NCI-H774 (cell line): ENCODE measurements around the gene NATD1.
"Not testable (repeated sequence)": the region's sequence is repeated elsewhere in the genome, so short reads cannot be mapped to it uniquely, and the experiment has no call there.

ENCODE experiments used
- DNase-seq: peaks from one replicate; lab custom pipeline; 2025; lab: John Stamatoyannopoulos, UW

The NATD1 gene

DNA sequence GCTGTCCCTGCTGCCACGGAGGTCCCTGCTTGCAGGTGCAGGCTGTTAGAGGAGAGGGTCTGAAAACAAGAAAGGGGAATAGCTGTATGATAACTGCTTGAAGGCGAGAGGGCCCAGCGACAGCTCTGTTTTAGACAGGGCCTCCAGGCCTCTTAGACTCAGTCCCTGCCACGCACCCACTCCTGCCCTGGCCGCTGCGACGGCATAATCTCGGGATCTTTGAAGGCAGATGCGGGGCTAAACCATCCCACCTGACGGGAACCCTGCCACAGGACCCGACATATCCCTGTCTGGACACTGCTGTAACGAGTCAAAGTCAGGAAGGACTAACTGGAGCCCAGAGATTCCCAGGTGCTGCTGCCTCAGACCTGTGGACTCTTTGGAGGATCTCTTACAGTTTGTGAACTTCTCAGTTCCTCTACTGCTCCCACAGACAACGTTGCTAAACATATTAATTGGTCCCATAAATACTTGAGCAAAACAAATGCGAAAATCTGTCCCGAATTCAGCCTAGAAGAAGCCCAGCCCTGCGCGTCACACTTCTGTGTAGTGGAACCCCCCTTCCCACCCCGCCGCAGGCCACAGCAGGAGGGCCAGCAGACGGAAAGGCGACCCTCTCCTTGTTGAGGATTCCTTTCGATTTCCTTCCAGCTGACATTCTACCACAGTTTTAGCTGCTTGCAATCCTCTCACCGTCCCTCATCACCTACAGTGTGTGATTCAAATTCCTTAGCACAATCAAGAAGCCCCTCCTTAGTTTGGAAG, 38.3 kb downstream of the NATD1 start:
- no peak for DNase-seq

DNA sequence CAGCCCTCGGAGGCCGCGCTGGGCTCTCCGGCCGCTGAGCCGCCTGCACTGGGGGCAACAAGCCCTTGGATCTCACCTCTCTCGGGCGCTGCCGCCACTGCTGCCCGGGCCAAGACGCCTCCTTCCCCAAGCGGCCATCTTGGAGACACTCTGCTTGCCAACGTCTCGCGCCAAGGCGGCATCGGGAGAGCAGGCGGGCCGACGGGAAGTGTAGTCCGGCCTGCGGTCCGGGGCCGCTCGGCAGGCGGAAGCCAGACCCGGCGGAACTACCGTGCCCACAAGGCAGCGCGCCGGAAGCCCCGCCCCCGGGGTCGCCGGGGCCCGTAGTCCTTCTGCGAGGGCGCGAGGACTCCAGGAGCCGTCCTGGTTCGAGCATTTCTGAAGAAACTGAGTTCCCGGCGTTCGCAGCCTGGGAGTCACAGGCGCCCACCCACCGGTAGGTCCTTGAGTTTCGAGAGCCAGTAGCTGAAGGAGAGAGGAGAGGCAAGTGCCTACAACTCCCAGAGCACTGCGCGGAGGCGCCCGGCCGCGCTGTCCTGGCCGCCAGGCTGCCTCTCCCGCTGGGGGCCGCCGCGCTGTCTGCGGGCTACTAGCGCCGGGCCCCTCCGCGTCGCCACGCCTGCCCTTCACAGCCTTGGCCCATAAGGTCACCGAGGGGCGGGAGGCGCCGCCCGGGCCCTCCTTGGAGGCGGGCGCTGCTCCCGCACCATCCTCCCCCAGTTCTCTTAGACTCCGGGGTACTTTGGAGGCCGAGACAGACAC, 39.0 kb downstream of the NATD1 start, which contains the start of gene TMEM11:
Gene TMEM11, minus strand, starts transcription at position 147 of the 762 bp plus-strand sequence. Its CDS starts 9 bp downstream, at position 138.
- DNase-seq = no peak

DNA sequence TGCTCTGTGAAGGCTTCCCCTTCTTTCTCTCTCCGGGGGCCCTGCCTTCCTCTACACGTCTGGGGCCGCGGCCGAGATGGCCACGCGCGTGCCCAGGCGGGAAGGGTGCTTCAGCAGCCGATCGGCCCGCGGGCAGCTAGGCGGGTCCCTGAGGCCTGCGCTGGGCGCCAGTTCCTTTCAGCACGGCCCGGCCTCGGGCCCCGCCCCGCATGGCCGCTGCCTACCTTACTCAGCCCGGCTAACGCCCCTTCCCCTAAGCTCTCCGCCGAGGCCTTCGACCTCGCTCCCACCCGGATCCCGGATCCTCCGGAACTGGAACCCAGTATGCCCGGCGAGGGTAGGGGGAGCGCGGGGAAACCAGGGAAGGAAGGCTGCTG, 39.6 kb downstream of the NATD1 start:
- DNase-seq = no peak

DNA sequence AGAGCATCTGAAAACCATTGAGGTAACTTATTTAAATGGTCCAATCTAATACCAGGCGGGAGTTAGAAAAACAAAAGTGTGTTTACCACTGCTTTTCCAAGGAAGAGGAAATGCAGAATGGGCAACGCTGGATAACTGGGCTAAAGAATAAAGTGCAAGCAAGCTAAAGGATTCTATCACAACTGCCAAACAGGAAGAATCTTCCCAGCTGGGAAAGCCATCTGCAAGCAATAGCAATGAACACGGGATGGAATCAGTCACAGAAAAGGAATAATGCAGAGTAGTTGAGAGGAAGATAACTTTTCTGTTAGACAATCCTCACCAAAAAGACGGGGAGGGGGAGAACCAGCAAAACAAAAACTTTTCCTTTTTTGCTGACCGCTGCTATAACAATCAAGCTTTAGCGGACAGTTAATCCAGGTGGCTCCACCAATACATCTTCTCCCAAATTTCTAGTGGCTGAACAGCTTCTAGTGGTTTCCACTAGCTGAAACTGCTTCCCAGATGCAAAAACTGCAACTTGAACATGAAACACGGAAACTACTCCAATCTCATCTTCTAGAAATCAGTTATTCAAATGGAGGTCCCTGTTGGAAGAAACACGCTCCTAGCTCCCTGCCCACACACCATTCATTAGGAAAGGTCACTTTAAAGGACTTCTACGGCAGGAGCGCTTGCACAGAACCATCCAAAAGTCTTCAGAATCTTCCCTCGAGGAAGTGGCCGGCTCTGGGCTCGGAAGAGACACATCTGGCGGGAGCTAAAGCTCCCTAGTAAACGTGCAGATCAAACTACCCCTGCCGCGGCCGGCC, 40.2 kb downstream of the NATD1 start:
- DNase-seq = no peak

DNA sequence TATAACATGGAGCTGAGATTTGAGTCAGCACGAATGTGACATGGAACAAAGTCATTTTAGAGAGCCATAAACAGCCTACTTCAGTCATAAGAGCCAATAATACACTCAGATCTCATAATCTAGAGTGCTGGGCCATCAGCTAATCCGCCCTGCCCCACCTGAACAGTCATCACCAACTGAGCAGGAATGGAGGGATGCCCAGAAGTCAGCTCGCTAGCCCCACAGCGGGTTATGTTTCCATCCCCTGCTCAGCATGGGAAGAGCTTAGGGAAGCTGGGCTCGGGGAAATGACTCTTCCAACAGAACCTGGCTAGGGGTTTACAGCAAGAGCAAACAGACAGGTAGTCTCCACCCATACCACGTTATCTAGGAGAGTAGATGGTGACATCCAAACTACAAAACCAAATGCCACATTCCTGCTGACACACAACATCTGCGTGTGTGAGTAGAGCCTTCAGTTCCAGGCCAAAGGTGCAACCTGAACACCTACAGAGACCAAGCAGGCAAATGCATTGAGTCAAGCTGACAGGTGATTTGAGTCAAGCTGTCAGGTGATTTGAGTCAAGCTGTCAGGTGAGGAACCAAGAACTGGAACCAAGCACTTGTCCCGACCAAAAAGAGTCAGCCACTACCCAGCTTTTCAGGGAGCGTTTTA, 41.3 kb downstream of the NATD1 start:
- no peak for DNase-seq

DNA sequence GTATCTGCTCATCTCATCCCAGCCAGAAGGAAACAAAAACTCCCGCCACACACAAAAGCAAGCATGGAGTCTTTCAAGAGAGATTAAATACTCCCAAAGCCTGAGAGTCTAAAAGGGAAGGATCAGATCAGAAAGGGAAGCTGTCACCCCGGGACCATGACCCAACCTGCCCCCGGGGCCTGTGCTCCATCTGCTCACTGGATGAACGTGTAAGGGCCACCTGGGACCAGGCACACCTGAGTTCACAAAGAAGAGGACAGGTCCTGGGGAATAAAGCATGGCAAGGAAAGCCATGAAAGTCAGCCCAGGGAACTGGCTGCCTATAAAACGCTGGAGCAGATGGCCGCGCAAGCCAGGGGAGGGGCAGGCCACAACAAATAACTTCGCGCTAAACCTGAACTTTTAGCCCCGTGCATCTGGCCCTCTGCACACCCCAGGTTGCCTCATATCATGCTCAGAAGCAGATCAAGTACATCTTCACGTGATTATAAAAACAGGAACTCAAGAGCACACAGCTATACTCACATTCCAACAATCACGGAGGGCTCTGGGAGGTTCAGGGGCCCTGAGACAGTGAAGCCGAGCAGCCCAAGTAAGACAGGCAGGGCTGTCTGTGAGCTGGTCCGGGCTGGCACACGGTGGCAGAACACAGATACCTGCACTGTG, 42.7 kb downstream of the NATD1 start:
- DNase-seq = no peak

DNA sequence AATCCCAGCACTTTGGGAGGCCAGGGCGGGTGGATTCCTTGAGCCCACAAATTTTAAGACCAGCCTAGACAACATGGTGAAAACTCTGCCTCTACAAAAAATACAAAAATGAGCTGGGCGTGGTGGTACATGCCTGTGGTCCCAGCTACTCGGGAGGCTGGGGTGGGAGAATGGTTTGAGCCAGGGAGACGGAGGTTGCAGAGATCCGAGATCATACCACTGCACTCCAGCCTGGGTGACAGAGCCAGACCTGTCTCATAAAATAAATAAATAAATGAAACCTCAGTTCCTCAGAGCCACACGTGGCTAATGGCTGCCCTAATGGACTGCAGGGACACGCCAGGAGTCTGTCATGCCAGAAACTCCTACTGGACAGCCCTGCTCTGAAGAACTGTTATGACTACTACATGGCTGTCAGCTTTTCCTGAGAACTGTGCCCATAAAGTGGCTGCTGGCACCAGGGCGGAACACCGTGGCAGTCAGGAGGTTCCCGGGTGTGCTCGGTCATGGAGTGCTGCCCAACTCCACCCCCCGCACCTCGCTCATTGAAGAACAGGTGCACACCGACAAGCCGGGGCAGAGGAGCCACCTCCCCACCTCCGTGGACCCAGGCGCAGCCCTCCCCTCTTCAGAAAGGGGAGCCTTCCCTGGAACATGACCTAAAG, 43.6 kb downstream of the NATD1 start:
- DNase-seq = no peak

DNA sequence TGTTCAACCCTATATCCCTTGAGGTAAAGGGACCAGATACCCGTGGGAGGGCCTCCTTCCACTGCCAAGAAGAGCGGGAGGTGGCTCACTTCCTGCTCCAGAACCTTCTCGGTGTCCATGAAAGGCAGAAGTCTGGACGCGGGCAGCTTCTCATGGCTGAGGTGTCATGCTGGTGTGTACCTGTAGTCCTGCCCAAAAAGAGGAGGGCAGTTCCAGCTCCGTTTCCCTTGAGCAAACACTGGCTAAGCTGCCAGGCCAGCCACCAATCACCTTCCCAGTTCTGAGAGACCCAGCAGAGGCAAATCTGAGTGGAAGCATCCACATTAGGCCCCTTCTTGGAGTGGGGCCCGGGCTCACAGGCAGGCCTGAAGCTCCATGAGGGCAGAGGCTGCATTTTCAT, 44.9 kb downstream of the NATD1 start:
- DNase-seq = no peak

DNA sequence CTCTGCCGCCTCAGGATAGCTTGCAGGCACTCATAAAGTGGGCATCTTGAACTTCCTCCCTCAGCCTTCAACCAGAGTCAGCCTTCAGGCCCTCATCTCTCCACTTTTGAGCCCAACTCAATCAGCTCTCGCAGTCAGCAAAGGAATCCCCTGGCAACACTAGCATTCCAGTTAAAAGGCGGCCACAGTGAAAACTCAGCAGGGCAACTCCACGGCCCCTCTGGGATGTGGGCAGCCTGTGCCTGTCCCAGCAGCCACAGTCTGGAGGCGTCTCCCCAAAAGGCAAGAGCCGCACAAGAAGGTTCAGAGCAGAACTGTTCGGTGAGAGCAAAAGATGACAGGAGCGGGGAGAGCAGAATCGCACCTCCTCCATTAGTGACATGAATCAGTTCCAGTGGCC, 48.3 kb downstream of the NATD1 start:
- DNase-seq = no peak

DNA sequence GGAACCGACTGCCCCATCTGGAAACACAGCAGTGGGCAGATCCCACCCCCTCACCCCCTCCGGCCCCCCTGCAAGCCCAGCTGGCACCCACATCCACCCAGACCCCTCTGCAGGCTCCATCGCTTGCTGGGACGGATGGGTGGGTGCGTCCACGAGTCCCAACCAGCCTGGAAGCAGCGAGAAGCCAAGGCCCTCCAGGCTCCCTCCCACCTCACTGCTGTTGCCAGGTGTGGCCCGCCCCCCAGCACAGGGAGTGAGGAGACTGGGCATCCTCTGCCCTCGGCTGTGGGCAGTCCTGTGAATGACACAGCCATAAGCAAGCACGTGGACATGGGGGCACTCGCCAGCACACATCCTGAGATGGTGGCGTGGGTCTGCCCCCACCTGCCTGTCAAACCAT, 50.7 kb downstream of the NATD1 start:
- DNase-seq = no peak

DNA sequence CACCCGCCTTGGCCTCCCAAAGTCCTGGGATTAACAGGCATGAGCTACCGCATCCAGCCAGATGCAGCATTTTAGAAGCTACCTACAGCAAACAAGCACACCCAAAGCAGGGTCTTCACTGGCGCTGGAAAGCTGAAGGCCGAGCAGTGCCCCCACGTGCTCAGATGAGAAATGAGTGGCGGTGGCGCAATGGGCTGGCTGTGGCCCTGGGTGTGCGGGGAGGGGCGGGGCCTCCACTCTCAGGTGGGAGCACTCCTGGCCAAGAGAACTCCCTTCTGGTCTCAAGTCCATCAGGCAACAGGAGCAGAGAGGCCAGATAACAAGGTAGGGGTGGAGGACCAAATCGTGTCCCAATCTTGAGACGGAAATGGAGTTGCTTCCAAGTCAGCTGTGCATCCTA, 51.3 kb downstream of the NATD1 start:
- DNase-seq = no peak

DNA sequence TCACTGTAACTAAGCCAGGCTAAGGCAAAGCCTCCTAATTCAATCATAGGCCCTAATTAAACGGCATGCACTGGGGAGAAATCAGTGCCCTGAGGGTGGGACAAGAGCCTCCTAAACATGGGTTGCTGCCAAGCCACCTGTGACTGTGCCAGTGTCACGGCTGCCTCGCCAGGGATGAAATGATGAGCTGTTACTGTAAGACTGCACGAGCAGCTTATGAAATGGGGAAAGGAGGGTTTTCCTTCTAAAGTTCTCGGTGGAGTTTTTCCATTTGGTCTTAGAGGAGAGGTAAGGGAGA, 52.0 kb downstream of the NATD1 start:
- no peak for DNase-seq

DNA sequence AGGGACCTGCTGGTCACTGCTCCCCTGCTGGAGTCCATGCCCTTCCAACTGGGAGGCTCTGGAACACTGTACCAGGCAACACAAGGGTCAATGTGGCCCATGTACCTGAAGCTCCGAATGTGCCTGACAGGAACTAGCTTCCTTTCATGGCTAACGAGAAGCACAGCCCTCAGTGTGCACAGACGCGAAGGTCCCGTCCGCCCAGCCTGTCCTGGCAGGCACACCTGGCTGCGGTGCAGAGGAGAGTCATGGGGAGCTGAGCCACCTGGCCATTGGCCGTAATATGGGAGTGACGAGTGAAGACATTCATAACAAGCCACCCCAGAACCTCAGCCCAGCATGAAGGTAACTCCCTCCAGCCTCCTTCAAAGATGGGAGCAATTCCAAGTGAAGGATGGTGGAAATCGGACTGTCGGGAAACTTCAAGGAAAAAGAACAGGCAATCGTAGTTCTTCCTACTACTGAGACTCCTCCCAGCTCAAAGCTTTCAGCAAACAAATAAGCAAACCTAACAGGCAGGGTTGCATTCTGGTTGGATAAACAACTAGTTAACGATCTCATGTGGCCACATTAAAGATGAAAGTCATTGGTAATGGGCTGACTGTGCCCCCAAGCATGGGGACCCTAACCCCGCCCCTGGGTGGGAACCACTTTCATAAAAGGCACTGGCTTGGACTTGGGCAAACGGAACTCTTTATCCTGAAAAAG, 52.5 kb downstream of the NATD1 start:
- DNase-seq = no peak

DNA sequence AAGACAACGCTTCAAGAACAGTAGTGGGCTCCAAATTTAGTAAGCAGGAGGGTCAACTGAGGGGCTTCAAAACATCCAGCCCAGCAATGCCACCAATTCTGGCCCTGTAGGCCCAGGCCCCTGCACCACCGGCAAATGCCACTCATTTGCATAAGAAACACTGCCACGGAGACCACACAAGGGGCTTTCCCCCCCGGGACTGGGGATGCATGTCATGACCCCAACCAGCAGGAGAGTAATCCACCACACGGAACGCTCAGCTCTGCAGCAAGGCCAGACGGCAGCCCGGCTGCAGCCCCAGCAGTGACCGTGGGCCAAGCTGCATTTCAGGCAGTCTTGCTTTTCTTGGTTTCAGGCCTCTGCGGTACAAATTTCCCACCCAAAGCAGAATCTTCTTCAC, 53.4 kb downstream of the NATD1 start:
- no peak for DNase-seq

DNA sequence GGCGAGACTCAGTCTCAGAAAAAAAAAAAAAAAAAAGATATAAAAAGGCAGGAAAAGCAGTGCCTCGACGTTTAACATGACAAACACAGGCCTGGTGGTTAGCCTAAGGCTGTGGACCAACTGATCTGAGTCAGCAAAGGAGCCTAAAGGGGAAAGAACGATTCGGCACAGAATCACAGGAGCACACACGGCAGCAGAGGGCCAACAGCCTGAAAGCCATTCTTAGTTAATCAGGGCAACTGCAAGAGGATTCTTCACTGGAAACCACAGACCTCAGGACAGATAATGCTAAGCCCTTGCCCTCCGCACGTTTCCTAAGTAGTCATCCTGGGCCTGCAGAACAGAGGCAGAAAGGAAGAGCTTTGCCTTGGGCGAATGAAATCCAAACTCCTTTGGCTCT, 53.9 kb downstream of the NATD1 start:
- no peak for DNase-seq

DNA sequence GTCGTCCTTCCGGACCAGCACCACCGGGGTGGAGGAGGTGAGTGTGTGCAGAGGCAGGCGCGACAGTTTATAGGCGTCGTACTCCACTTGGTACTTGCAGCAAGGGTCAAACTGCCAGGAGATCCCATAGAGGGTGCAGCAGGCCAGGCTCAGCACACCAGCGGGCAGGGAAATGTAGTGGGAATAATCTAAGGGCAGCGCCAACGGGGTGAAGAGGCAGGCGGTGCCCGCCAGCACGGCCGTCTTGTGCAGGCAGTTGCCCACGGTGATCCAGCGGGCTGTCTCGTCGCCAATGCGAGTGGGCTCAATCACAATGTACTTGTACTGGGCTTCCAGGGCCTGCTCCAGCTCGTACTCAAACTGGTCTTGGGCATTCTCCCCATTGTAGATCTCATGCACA, 54.8 kb downstream of the NATD1 start:
- no peak for DNase-seq

DNA sequence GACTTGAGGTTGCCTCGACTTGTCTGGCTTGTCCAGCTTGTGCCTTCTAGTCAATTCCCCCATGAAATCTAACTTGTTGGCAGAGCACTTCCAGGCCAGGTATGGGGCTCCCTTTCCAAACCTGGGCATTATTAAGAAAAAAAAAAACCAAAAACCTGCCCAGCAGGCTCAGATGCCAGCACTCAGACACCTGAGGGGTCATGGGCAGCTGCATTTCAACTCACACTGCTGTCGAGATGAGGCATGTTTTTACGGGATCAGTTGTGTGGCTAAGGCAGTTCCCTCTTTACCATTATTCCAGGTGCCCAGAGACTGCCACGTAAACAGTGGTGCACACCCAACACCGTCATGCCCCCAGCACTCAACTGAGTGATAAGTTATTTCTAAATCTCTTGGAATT, 57.1 kb downstream of the NATD1 start:
- no peak for DNase-seq

DNA sequence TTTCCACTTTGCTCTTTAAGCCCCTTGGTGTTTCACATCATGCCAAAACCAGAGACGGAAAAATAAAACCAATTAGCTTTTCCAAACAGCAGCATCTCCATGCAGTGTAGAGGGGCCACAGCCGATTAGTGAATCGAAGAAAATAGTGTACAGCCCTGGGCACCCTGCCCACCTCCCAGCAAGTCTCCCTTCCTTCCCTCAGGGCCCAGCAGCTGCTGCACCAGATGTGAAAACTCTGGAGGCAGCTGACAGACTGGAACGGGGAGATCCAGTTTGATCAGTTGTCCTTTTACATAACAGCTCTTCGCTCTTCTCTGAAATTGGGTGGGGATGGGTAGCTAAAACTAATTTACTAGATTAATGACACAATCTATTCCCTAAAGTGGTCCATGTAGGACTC, 58.5 kb downstream of the NATD1 start:
- DNase-seq = no peak

DNA sequence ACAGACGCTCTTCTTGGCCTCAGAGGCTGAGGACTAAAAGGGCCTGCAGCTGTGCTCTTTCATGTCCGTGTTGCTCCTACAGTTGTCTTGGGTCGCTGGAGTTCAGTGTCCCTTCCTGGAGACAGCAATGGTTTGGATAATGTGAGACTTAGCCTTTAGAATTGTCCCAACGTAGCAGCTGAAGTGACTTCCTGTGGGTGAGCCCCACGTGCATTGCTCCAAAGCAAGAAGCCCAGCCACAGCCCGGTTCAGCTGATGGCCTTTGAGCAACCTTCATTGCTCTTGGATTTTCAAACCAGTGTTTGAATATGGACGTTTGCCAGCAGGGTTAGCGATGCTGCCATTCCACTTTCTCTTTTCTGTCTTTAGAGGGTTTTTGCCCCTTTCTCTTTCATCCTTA, 59.0 kb downstream of the NATD1 start:
- no peak for DNase-seq

DNA sequence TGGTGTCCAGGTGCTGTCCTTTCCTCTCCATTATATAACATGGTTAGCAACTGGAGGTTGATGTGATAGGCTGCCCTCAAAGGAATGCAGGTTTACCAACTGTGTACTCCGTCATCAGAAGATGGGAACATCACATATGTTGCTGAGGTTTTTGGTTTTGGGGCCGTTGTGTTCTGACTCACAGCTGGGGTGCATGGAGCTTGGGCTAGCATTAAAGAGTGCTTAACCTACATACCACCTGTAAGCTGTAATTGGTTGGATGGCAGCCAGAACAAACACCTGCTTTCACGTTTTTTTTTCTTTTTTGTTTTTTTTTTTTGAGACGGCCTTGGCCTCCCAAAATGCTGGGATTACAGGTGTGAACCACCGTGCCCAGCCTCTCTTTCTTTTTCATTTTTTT, 60.2 kb downstream of the NATD1 start:
- DNase-seq = no peak

DNA sequence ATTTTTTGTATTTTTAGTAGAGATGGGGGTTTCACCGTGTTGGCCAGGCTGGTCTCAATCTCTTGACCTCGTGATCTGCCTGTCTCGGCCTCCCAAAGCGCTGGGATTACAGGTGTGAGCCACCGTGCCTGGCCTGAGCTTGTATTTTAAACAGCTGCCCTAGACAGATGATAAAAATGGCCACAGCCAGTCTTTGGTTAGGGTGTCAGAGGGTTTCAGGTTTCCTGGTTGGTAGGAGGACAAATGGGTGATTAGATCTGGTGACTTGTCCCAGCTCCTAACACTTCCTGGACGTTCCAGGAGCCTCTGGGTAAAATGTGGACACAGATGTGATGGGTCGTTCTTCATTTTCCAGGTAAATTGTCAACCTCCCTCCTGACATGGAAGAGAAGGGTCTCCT, 60.8 kb downstream of the NATD1 start:
- DNase-seq = not testable (repeated sequence)
